Adrenal gland (tissue), 12 donors: ENCODE measurements around the gene EMC7. TPM values are rescaled to one million over a fixed set of nuclear protein-coding genes. Genes with fewer than 3 reads are reported as not detected.

Source experiments
- DNase-seq, 7 donors: peaks; one replicate each; pipeline ENCODE4 v3.0.0-alpha.2; 2019 to 2020
- H3K27ac ChIP-seq, 5 donors: fragments of 200-600 bp; sonication (generic) in 4 of 5; 1 replicate in 3 of 5; 2 replicates in 2 of 5; pipeline versions ENCODE4 v1.5.1 to v1.8.0; 2016 to 2020; ENCODE audit warnings: mild to moderate bottlenecking in 1 of 5
- H3K27me3 ChIP-seq: fragments of 200-600 bp; 2 replicates; pipeline ENCODE4 v1.8.0; 2021
- H3K36me3 ChIP-seq, 2 donors: fragments of 200-600 bp; replicated peaks in 1 of 2; 1 replicate in 1 of 2; 2 replicates in 1 of 2; pipeline versions ENCODE4 v1.5.1 to v1.8.0; 2018 to 2022
- H3K4me1 ChIP-seq, 2 donors: fragments of 200-600 bp; replicated peaks in 1 of 2; 1 replicate in 1 of 2; 2 replicates in 1 of 2; pipeline versions ENCODE4 v1.5.1 to v1.8.0; 2018 to 2021
- H3K4me3 ChIP-seq, 4 donors: fragments of 200-600 bp; sonication (generic) in 3 of 4; one replicate each; pipeline ENCODE4 v1.5.1; 2016 to 2018
- H3K9me3 ChIP-seq, 3 donors: fragments of 200-600 bp; sonication (generic) in 1 of 3; replicated peaks in 1 of 3; 1 replicate in 2 of 3; 2 replicates in 1 of 3; pipeline versions ENCODE4 v1.5.1 to v1.8.0; 2016 to 2021
- POLR2A ChIP-seq, 2 donors: fragments of 450-650 bp; IDR thresholded peaks; one replicate each; pipeline ENCODE4 v1.6.1; 2017; ENCODE audit warnings: antibody characterized with exemption in 2 of 2, mild to moderate bottlenecking in 2 of 2, moderate library complexity in 1 of 2
- WGBS, 4 donors: extraction: QIAGEN DNeasy Blood & Tissue Kit in 2 of 4; methylation state at CpG; one replicate each; pipeline versions ENCODE4 v1.1.5 to v1.1.7; 2013 to 2017; 5-methylcytosine and 5-hydroxymethylcytosine counted together
- intact Hi-C, 2 donors: fragments of 100-400 bp; cut with DNase I; formaldehyde crosslinking; loops; one replicate each; pipeline versions ENCODE4 v1.14.1 to v1.15.0; 2022 to 2023
- polyA plus RNA-seq, 3 donors: library from polyadenylated mRNA; stranded (reverse); fragments of 200-250 nt in 2 of 3; fragments of 350-450 nt in 1 of 3; fragmentation: Illumina TruSeq in 1 of 3; extraction: RNeasy Lipid Tissue Mini Kit (QIAGEN cat#74804) in 1 of 3; gene quantifications; one replicate each; pipeline ENCODE4 v1.2.3, GENCODE V29; 2013 to 2014
- total RNA-seq, 9 donors: library from RNA; depleted of rRNA in 4 of 9; stranded (reverse); fragments of >200 nt in 4 of 9; fragments of 120-200 nt in 1 of 9; fragmentation: NEBNext Ultra II Directional in 1 of 9; extraction: Animal tissue kit (Norgen Biotek cat#: 25700) in 1 of 9; gene quantifications; one replicate each; pipeline versions ENCODE4 v1.1.0 to v1.2.4, GENCODE V29; 2013 to 2023
- TF ChIP-seq, protein P1 (sequence below), 6 experiments: fragments of 450-650 bp in 4 of 6; fragments of 200-600 bp in 2 of 6; sonication (generic) in 1 of 6; IDR thresholded peaks; 1 replicate in 5 of 6; 2 replicates in 1 of 6; pipeline versions ENCODE4 v1.5.1 to v1.8.0; 2016 to 2021; ENCODE audit warnings: antibody characterized with exemption in 6 of 6, mild to moderate bottlenecking in 2 of 6, moderate library complexity in 1 of 6
- donor health status: healthy with polysubstance abuse.
- donor health status: Bipolar disorder and iron deficiency.
- donor health status: DM: yes; HTN: yes; CAD: no.
- donor health status: DM: no; HTN: no; CAD: no.
- donor health status: DM: no; HTN: no; CAD: no.
- donor health status: DM: yes; HTN: yes; CAD: no.

The EMC7 gene
- total and polyA plus RNA-seq, 12 donors, result 36.4 to 268 (median 88.9) TPM

DNA sequence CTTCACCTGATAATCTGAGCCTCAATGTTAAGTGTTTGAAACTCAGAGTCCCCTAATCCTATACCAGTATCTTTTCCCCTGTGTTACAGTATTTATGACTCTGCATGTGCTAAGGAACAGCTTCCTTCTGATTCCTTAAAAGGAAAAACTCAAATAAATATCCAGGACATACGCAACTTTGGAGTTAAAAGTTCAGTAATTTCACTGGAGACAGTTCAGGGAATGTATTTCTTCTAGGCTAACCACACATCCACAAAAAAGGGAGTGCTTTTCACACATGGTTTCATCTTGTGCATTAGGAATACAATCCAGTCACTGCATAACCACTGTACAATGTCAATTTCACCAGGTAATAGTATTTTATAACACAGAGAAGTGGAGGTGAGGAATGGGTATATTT, 31.2 kb upstream of the EMC7 start:
- no peaks in the 10 kb centered on the region for H3K36me3 ChIP-seq
- TF ChIP-seq, protein P1, sequence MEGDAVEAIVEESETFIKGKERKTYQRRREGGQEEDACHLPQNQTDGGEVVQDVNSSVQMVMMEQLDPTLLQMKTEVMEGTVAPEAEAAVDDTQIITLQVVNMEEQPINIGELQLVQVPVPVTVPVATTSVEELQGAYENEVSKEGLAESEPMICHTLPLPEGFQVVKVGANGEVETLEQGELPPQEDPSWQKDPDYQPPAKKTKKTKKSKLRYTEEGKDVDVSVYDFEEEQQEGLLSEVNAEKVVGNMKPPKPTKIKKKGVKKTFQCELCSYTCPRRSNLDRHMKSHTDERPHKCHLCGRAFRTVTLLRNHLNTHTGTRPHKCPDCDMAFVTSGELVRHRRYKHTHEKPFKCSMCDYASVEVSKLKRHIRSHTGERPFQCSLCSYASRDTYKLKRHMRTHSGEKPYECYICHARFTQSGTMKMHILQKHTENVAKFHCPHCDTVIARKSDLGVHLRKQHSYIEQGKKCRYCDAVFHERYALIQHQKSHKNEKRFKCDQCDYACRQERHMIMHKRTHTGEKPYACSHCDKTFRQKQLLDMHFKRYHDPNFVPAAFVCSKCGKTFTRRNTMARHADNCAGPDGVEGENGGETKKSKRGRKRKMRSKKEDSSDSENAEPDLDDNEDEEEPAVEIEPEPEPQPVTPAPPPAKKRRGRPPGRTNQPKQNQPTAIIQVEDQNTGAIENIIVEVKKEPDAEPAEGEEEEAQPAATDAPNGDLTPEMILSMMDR (IDR thresholded peaks at IDR 0.05), result no peak
- TF ChIP-seq POLR2A (IDR thresholded peaks at IDR 0.05), result no peak
- no peak for DNase-seq
- no peaks in the 10 kb centered on the region for H3K4me1 ChIP-seq
- no peak overlapping the region for H3K27ac ChIP-seq
- 94 to 100% (median 97%) methylated on average over 1 of the region's 1 CpG for WGBS, 4 donors
- no peak overlapping the region for H3K4me3 ChIP-seq
- H3K27me3 ChIP-seq, result no peaks in the 10 kb centered on the region
- intact Hi-C loops, result no loop called here
- no peaks in the 10 kb centered on the region for H3K9me3 ChIP-seq

DNA sequence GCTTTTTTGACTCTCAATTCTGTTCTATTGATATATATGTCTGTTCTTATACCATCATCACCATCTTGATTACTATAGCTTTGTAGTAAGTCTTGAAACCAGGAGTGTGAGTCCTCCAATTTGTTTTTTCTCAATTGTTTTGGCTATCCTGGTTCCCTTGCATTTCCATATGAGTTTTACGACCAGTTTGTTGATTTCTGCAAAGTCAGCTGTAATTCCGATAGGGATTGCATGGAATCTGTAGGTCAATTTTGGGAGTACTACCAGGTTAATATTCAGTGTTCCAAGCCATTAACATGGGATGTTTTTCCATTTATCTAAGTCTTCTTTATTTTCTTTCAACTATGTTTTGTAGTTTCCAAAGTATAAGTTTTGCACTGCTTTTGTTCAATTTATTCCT, 27.2 kb upstream of the EMC7 start:
- TF ChIP-seq, protein P1 (IDR thresholded peaks at IDR 0.05), result no peak
- TF ChIP-seq POLR2A (IDR thresholded peaks at IDR 0.05), result no peak
- H3K27me3 ChIP-seq, result no peaks in the 10 kb centered on the region
- H3K9me3 ChIP-seq, result no peaks in the 10 kb centered on the region

DNA sequence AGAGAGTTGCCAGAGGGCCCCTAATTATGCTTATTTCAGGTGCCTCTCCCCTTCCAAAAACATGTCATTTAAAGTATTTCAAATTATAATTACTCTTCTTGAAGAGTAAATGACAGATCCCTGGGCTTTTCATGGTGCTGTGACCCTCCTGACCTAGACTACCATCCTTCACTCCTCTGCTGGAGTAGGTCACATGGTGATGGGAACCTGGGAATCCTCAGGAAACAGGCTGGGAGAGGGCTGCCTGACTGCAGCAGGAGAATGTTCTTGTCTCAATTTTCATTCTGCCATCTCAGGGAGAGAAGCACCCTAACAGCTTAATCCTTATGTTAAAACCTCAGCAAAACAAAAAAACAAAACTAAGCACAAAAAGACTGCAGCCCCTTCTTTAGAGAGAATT, 24.9 kb upstream of the EMC7 start:
- intact Hi-C loops, result no loop called here
- TF ChIP-seq, protein P1 (IDR thresholded peaks at IDR 0.05), result no peak
- no peak for TF ChIP-seq POLR2A (IDR thresholded peaks at IDR 0.05)
- H3K36me3 ChIP-seq, result no peaks in the 10 kb centered on the region
- no peak overlapping the region for H3K4me3 ChIP-seq
- no peaks in the 10 kb centered on the region for H3K4me1 ChIP-seq
- no peaks in the 10 kb centered on the region for H3K27me3 ChIP-seq
- no peak for DNase-seq
- H3K9me3 ChIP-seq, result no peaks in the 10 kb centered on the region
- no peak overlapping the region for H3K27ac ChIP-seq

More for the DNA sequence above, 27.2 kb upstream of the EMC7 start:
- no peak for DNase-seq
- Histone ChIP-seq H3K36me3 (no peaks in the 10 kb centered on the region), H3K4me1 (no peaks in the 10 kb centered on the region), H3K4me3 (no peak overlapping the region), H3K27ac (no peak overlapping the region)
- WGBS, 4 donors, result 45 to 50% (median 50%) methylated on average over 2 of the region's 2 CpGs
- intact Hi-C loops, result no loop called here

DNA sequence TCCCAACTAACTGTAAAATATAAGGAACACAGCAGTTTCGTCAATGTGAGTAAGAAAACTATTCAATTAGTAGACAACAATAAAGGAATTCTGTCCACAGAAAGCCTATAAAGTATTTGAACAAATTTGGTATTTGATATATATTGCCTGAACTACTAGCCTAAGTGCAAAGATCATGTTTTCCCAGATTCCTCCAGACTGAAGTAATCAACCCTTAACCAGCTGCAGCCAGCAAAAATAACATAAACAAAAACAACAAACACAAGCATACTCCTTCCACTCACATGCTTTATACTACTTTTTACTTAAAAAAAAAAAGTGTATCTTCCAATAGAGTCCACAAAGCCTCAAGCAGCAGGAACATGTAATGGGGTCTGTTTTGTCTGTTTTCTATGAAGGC, 24.3 kb upstream of the EMC7 start:
- Histone ChIP-seq H3K9me3 (no peaks in the 10 kb centered on the region), H3K27ac (no peak overlapping the region), H3K4me3 (no peak overlapping the region), H3K27me3 (no peaks in the 10 kb centered on the region), H3K4me1 (no peaks in the 10 kb centered on the region), H3K36me3 (no peaks in the 10 kb centered on the region)
- DNase-seq, result no peak
- 41 to 52% (median 46%) methylated on average over 1 of the region's 1 CpG for WGBS, 4 donors
- intact Hi-C loops, result no loop called here
- TF ChIP-seq, protein P1 (IDR thresholded peaks at IDR 0.05), result no peak
- no peak for TF ChIP-seq POLR2A (IDR thresholded peaks at IDR 0.05)
